Measurements from ENCODE around the gene ANTXR2. TPM values are rescaled to one million over a fixed set of nuclear protein-coding genes. Genes with fewer than 3 reads are reported as not detected.

The ANTXR2 gene
- total RNA-seq, 1 donor, result 23.8 TPM

- no peak overlapping the region for H3K4me3 ChIP-seq (ENCODE audit: low read length)
- H3K9me3 ChIP-seq (ENCODE audit: low read depth, low read length), result no peaks in the 10 kb centered on the region
- no peaks in the 10 kb centered on the region for H3K27me3 ChIP-seq (ENCODE audit: insufficient read depth, low read length)
- H3K4me1 ChIP-seq (ENCODE audit: insufficient read depth, low read length), result no peaks in the 10 kb centered on the region
These were observed 93.1 kb downstream of the ANTXR2 start for GRCh38 chr4:79979785-79980437.

GRCh38 chr4:79977131-79977840 lies 95.7 kb downstream of the ANTXR2 start:
- Histone ChIP-seq H3K4me1 (ENCODE audit: insufficient read depth, low read length) (no peaks in the 10 kb centered on the region), H3K9me3 (ENCODE audit: low read depth, low read length) (no peaks in the 10 kb centered on the region), H3K27me3 (ENCODE audit: insufficient read depth, low read length) (no peaks in the 10 kb centered on the region), H3K4me3 (ENCODE audit: low read length) (no peak overlapping the region)

GRCh38 chr4:79964400-79965211 lies 108.4 kb downstream of the ANTXR2 start:
- no peaks in the 10 kb centered on the region for H3K4me1 ChIP-seq (ENCODE audit: insufficient read depth, low read length)
- no peaks in the 10 kb centered on the region for H3K9me3 ChIP-seq (ENCODE audit: low read depth, low read length)
- H3K4me3 ChIP-seq (ENCODE audit: low read length), result no peak overlapping the region
- no peaks in the 10 kb centered on the region for H3K27me3 ChIP-seq (ENCODE audit: insufficient read depth, low read length)

- no peak overlapping the region for H3K4me3 ChIP-seq (ENCODE audit: low read length)
- H3K9me3 ChIP-seq (ENCODE audit: low read depth, low read length), result no peaks in the 10 kb centered on the region
- H3K4me1 ChIP-seq (ENCODE audit: insufficient read depth, low read length), result no peaks in the 10 kb centered on the region
- H3K27me3 ChIP-seq (ENCODE audit: insufficient read depth, low read length), result no peaks in the 10 kb centered on the region
These were observed 109.0 kb downstream of the ANTXR2 start for GRCh38 chr4:79964020-79964399.

GRCh38 chr4:79959652-79960051 lies 113.4 kb downstream of the ANTXR2 start:
- no peaks in the 10 kb centered on the region for H3K9me3 ChIP-seq (ENCODE audit: low read depth, low read length)
- H3K4me3 ChIP-seq (ENCODE audit: low read length), result no peak overlapping the region
- no peaks in the 10 kb centered on the region for H3K4me1 ChIP-seq (ENCODE audit: insufficient read depth, low read length)

GRCh38 chr4:79958466-79959264 lies 114.4 kb downstream of the ANTXR2 start:
- H3K4me3 ChIP-seq (ENCODE audit: low read length), result no peak overlapping the region
- H3K4me1 ChIP-seq (ENCODE audit: insufficient read depth, low read length), result no peaks in the 10 kb centered on the region
- no peaks in the 10 kb centered on the region for H3K27me3 ChIP-seq (ENCODE audit: insufficient read depth, low read length)
- H3K9me3 ChIP-seq (ENCODE audit: low read depth, low read length), result no peaks in the 10 kb centered on the region

More at GRCh38 chr4:79959652-79960051, 113.4 kb downstream of the ANTXR2 start:
- no peaks in the 10 kb centered on the region for H3K27me3 ChIP-seq (ENCODE audit: insufficient read depth, low read length)

- no peaks in the 10 kb centered on the region for H3K4me1 ChIP-seq (ENCODE audit: insufficient read depth, low read length)
- H3K4me3 ChIP-seq (ENCODE audit: low read length), result no peak overlapping the region
- H3K9me3 ChIP-seq (ENCODE audit: low read depth, low read length), result no peaks in the 10 kb centered on the region
- no peaks in the 10 kb centered on the region for H3K27me3 ChIP-seq (ENCODE audit: insufficient read depth, low read length)
These were observed 123.9 kb downstream of the ANTXR2 start for GRCh38 chr4:79949178-79949577.

- Histone ChIP-seq H3K4me1 (ENCODE audit: insufficient read depth, low read length) (no peaks in the 10 kb centered on the region), H3K27me3 (ENCODE audit: insufficient read depth, low read length) (no peaks in the 10 kb centered on the region), H3K9me3 (ENCODE audit: low read depth, low read length) (no peaks in the 10 kb centered on the region), H3K4me3 (ENCODE audit: low read length) (no peak overlapping the region)
These were observed 124.3 kb downstream of the ANTXR2 start for GRCh38 chr4:79948739-79949138.

- Histone ChIP-seq H3K4me3 (ENCODE audit: low read length) (no peak overlapping the region), H3K27me3 (ENCODE audit: insufficient read depth, low read length) (no peaks in the 10 kb centered on the region), H3K9me3 (ENCODE audit: low read depth, low read length) (no peaks in the 10 kb centered on the region), H3K4me1 (ENCODE audit: insufficient read depth, low read length) (no peaks in the 10 kb centered on the region)
These were observed 124.8 kb downstream of the ANTXR2 start for GRCh38 chr4:79948261-79948660.

GRCh38 chr4:79947386-79947785 lies 125.6 kb downstream of the ANTXR2 start:
- H3K4me1 ChIP-seq (ENCODE audit: insufficient read depth, low read length), result no peaks in the 10 kb centered on the region

GRCh38 chr4:79935274-79935673 lies 137.8 kb downstream of the ANTXR2 start:
- Histone ChIP-seq H3K4me1 (ENCODE audit: insufficient read depth, low read length) (no peaks in the 10 kb centered on the region), H3K9me3 (ENCODE audit: low read depth, low read length) (no peaks in the 10 kb centered on the region), H3K4me3 (ENCODE audit: low read length) (no peak overlapping the region), H3K27me3 (ENCODE audit: insufficient read depth, low read length) (no peaks in the 10 kb centered on the region)

More at GRCh38 chr4:79947386-79947785, 125.6 kb downstream of the ANTXR2 start:
- no peaks in the 10 kb centered on the region for H3K27me3 ChIP-seq (ENCODE audit: insufficient read depth, low read length)
- no peaks in the 10 kb centered on the region for H3K9me3 ChIP-seq (ENCODE audit: low read depth, low read length)
- no peak overlapping the region for H3K4me3 ChIP-seq (ENCODE audit: low read length)

- no peaks in the 10 kb centered on the region for H3K27me3 ChIP-seq (ENCODE audit: insufficient read depth, low read length)
- no peak overlapping the region for H3K4me3 ChIP-seq (ENCODE audit: low read length)
- H3K9me3 ChIP-seq (ENCODE audit: low read depth, low read length), result no peaks in the 10 kb centered on the region
- no peaks in the 10 kb centered on the region for H3K4me1 ChIP-seq (ENCODE audit: insufficient read depth, low read length)
These were observed 138.4 kb downstream of the ANTXR2 start for GRCh38 chr4:79934660-79935059.

GRCh38 chr4:79927931-79928330 lies 145.1 kb downstream of the ANTXR2 start:
- Histone ChIP-seq H3K4me3 (ENCODE audit: low read length) (no peak overlapping the region), H3K27me3 (ENCODE audit: insufficient read depth, low read length) (no peaks in the 10 kb centered on the region), H3K9me3 (ENCODE audit: low read depth, low read length) (no peaks in the 10 kb centered on the region), H3K4me1 (ENCODE audit: insufficient read depth, low read length) (no peaks in the 10 kb centered on the region)

GRCh38 chr4:79923281-79923680 lies 149.7 kb downstream of the ANTXR2 start:
- no peaks in the 10 kb centered on the region for H3K27me3 ChIP-seq (ENCODE audit: insufficient read depth, low read length)
- H3K4me3 ChIP-seq (ENCODE audit: low read length), result no peak overlapping the region
- no peaks in the 10 kb centered on the region for H3K9me3 ChIP-seq (ENCODE audit: low read depth, low read length)
- no peaks in the 10 kb centered on the region for H3K4me1 ChIP-seq (ENCODE audit: insufficient read depth, low read length)

- H3K9me3 ChIP-seq (ENCODE audit: low read depth, low read length), result no peaks in the 10 kb centered on the region
- no peaks in the 10 kb centered on the region for H3K27me3 ChIP-seq (ENCODE audit: insufficient read depth, low read length)
- H3K4me3 ChIP-seq (ENCODE audit: low read length), result no peak overlapping the region
- H3K4me1 ChIP-seq (ENCODE audit: insufficient read depth, low read length), result no peaks in the 10 kb centered on the region
These were observed 151.0 kb downstream of the ANTXR2 start for GRCh38 chr4:79922011-79922410.

Measured in mononuclear cell (primary cell).